ENCODE data around the gene MT4.

DNA sequence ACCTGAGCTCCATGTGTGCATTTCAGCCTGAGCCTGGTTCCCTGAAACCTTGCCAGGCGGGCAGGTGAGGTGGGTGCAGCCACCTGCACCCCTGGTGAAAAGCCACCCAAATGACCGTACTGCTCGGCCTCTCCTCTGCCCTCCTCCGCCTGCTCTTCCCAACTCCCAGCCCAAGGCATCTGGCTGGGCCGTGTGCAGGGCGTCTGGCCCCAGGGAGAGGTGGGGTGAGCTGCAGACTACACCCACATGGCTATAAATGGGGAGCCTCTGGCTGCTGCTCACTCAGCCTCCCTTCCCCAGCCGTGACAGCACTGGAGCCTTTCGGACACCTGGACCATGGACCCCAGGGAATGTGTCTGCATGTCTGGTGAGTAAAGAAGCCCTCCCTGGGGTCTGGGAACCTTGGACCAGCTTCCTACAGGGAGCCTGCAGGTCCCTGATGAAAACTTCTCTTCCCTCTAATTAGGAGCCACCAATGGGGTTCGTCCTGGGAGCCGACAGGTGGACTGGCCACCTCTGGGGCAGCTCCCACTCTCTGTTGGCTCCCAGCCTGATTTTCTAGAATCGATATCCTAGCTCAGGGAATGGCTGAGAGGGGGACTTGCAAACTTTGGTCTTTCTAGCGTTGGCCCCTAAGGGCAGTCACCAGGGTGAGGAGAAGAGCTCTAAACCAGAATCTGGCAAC lies at the start of gene MT4:
- no peak for TF ChIP-seq POLR2AphosphoS5 (IDR thresholded peaks at IDR 0.05; ENCODE audit: low read depth, low read length)
- no peak for TF ChIP-seq TAF1 (IDR thresholded peaks at IDR 0.05; ENCODE audit: borderline replicate concordance, insufficient read depth, low read length)
- no peak for TF ChIP-seq FOXP2 (optimal IDR thresholded peaks at IDR 0.05; ENCODE audit: borderline replicate concordance, extremely low read depth, extremely low read length, insufficient read depth)
- no peak for TF ChIP-seq SIN3A (IDR thresholded peaks at IDR 0.05; ENCODE audit: borderline replicate concordance, insufficient read depth, low read length)
- TF ChIP-seq, protein P1, sequence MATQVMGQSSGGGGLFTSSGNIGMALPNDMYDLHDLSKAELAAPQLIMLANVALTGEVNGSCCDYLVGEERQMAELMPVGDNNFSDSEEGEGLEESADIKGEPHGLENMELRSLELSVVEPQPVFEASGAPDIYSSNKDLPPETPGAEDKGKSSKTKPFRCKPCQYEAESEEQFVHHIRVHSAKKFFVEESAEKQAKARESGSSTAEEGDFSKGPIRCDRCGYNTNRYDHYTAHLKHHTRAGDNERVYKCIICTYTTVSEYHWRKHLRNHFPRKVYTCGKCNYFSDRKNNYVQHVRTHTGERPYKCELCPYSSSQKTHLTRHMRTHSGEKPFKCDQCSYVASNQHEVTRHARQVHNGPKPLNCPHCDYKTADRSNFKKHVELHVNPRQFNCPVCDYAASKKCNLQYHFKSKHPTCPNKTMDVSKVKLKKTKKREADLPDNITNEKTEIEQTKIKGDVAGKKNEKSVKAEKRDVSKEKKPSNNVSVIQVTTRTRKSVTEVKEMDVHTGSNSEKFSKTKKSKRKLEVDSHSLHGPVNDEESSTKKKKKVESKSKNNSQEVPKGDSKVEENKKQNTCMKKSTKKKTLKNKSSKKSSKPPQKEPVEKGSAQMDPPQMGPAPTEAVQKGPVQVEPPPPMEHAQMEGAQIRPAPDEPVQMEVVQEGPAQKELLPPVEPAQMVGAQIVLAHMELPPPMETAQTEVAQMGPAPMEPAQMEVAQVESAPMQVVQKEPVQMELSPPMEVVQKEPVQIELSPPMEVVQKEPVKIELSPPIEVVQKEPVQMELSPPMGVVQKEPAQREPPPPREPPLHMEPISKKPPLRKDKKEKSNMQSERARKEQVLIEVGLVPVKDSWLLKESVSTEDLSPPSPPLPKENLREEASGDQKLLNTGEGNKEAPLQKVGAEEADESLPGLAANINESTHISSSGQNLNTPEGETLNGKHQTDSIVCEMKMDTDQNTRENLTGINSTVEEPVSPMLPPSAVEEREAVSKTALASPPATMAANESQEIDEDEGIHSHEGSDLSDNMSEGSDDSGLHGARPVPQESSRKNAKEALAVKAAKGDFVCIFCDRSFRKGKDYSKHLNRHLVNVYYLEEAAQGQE (IDR thresholded peaks at IDR 0.05; ENCODE audit: insufficient read depth in 1 of 2, low read depth in 2 of 2, low read length in 2 of 2), result no peak

Measured in PFSK-1 (cell line).